ENCODE data around the gene CEMIP2.
"Not testable (repeated sequence)": the region's sequence is repeated elsewhere in the genome, so short reads cannot be mapped to it uniquely, and the experiment has no call there.

The CEMIP2 gene

GRCh38 chr9:71706176-71706575 is 62.1 kb downstream of the CEMIP2 start:
- DNase-seq: no peak

GRCh38 chr9:71704796-71705195 is 63.5 kb downstream of the CEMIP2 start:
- DNase-seq: no peak

- DNase-seq: no peak
Observed at GRCh38 chr9:71703172-71703872, 65.0 kb downstream of the CEMIP2 start.

- DNase-seq: no peak
Observed at GRCh38 chr9:71697882-71698281, 70.4 kb downstream of the CEMIP2 start.

GRCh38 chr9:71694332-71694731 is 74.0 kb downstream of the CEMIP2 start:
- DNase-seq: no peak

- DNase-seq: no peak
Observed at GRCh38 chr9:71693607-71694006, 74.7 kb downstream of the CEMIP2 start.

- DNase-seq: no peak
Observed at GRCh38 chr9:71692337-71692736, 76.0 kb downstream of the CEMIP2 start.

- DNase-seq: not testable (repeated sequence)
Observed at GRCh38 chr9:71691576-71691975, 76.7 kb downstream of the CEMIP2 start.

GRCh38 chr9:71690689-71691435 is 77.5 kb downstream of the CEMIP2 start:
- no peak for DNase-seq

GRCh38 chr9:71690063-71690688 is 78.1 kb downstream of the CEMIP2 start:
- DNase-seq: no peak

GRCh38 chr9:71687676-71688075 is 80.6 kb downstream of the CEMIP2 start:
- no peak for DNase-seq

GRCh38 chr9:71685988-71686387 is 82.3 kb downstream of the CEMIP2 start:
- DNase-seq: no peak

GRCh38 chr9:71685394-71685793 is 82.9 kb downstream of the CEMIP2 start:
- DNase-seq: no peak

- DNase-seq: no peak
Observed at GRCh38 chr9:71684566-71684965, 83.7 kb downstream of the CEMIP2 start.

GRCh38 chr9:71683598-71684235 is 84.6 kb downstream of the CEMIP2 start:
- DNase-seq: no peak

GRCh38 chr9:71681708-71682272 is 86.5 kb downstream of the CEMIP2 start:
- DNase-seq: no peak

- no peak for DNase-seq
Observed at GRCh38 chr9:71681104-71681707, 87.1 kb downstream of the CEMIP2 start.

- no peak for DNase-seq
Observed at GRCh38 chr9:71680189-71680980, 87.9 kb downstream of the CEMIP2 start.

- DNase-seq: no peak
Observed at GRCh38 chr9:71678999-71679398, 89.3 kb downstream of the CEMIP2 start.

- DNase-seq: no peak
Observed at GRCh38 chr9:71677209-71677608, 91.1 kb downstream of the CEMIP2 start.

GRCh38 chr9:71676460-71676859 is 91.9 kb downstream of the CEMIP2 start:
- no peak for DNase-seq

GRCh38 chr9:71675857-71676165 is 92.5 kb downstream of the CEMIP2 start:
- no peak for DNase-seq

All from stimulated activated CD4-positive, alpha-beta T cell treated with anti-CD3 and anti-CD28 coated beads, Interleukin-2, amount 100 ng/mL, for 24 hours (primary cell).